GM19035 (cell line): ENCODE data around the gene TMEM119.
"Not testable (repeated sequence)": the region's sequence is repeated elsewhere in the genome, so short reads cannot be mapped to it uniquely, and the experiment has no call there.

Experiments used
- ATAC-seq: cut with Tn5 transposase; IDR thresholded peaks from one replicate; pipeline ENCODE4 v1.9.1; 2021; ENCODE audit not compliant: unreplicated experiment

Gene TMEM119

GRCh38 chr12:108635201-108635996 is 37.5 kb upstream of the TMEM119 start:
- peak; percentile 53 for ATAC-seq

GRCh38 chr12:108634341-108634751 is 36.5 kb upstream of the TMEM119 start:
- no peak for ATAC-seq

DNA sequence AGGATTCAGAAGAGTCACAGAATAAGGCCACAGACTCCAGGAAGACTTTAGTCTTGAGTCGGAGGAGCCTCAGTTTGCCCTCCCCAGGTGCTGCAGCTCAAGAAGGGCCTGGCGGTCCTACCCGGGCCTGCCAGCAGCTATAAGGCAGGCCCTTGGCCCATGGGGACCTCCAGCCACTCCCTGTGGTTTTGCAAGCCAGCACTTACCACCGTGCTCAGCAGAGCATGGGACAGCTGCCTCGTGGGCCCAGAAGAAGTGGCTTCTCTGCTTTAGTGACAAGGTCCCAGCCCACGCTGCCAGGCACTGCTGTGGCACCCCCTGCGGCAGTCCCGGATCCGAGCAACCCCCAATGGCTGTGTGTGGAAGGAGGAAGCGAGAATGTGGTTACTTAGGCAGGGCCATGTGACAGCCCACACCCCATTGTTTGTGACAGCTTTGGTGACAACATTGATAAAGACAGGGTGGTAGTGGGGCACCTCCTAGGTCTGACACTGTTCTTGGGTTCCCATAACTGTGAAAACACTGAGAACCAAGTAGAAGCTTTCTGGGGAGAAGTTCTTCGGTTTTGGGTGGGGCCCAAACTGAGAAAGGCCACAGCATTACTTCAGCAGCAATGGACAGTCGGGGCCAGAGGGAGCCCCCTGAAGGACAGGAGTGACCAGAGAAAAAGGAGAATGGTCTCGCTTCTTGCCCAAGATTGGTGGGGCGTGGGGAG is 35.8 kb upstream of the TMEM119 start, which contains the start of gene SELPLG:
TSS of gene SELPLG (minus strand) at position 361 of the 715 bp plus-strand sequence. CDS start 9,587 bp downstream, outside the sequence.
- ATAC-seq, result peak; percentile 54

DNA sequence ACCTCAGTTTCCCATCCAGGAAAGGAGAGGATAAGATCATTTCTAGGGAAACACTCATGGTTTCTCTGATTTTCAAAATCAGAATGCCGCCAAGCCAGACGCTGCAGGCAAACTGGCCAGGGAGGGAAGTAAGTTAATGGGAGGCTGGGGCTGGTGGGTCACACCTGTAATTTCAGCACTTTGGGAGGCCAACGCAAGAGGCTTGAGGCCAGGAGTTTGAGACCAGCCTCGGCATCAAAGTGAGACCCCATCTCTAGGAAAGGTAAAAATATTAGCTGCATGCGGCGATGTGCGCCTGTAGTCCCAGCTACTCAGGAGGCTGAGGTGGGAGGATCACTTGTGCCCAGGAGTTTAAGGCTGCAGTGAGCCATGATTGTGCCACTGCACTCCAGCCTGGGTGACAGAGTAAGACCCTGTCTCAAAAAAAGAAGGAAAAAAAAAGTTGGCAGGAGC is 35.2 kb upstream of the TMEM119 start:
- no peak for ATAC-seq

- not testable (repeated sequence) for ATAC-seq
These were observed 33.4 kb upstream of the TMEM119 start for GRCh38 chr12:108631261-108631660.

DNA sequence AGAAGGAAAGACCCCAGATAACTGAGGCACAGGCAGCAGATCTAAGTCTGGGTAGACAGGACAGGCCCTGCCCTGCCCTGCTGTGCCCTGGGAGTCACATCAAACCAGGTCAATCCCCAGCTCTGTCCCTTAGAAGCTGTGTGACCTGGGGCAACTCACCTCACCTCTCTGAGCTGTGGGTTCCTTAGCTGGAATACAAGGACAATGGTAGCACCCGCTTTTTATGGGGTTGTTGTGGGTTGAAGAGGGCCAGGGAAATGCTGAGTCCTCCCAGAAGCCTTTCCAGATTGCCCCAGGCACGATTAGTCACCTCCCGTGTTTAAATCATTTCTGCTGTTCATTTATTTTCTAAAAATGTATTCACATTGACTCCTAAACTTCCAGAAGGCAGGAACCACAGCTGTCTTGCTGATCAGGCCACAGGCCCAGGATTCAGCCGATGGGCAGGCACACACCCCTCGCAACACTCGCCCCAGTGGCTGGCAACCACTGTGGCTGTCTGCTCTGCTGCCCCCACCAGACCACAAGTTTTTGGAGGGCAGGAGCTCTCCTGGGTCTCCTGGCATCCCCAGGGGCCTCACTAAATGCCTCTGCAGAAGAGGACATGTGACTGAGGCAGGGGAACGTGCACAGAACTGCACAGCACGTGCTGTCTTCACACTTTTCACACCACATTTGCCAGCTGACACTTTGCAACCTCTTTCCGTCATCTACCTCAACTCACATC is 32.8 kb upstream of the TMEM119 start:
- ATAC-seq, result no peak

GRCh38 chr12:108629824-108630476 is 32.1 kb upstream of the TMEM119 start:
- no peak for ATAC-seq

DNA sequence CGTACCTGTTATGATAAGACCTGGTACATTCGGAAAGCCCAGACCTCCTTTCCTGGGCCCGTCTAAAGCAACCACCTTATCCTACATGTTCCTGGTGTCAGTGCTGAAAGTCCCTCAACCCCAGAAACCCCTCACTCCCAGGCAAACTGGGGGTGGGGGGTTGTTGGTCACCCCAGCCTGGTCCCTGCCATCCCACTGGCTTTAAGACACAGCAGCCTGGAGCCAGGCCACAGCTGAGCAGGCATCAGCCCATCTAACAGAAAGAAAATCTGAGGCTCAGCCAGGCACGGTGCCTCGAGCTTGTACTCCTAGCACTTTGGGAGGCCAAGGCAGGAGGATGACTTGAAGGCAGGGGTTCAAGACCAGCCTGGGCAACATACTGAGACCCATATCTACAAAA is 31.3 kb upstream of the TMEM119 start:
- ATAC-seq, result no peak

- no peak for ATAC-seq
These were observed 29.4 kb upstream of the TMEM119 start for GRCh38 chr12:108627134-108627920.

DNA sequence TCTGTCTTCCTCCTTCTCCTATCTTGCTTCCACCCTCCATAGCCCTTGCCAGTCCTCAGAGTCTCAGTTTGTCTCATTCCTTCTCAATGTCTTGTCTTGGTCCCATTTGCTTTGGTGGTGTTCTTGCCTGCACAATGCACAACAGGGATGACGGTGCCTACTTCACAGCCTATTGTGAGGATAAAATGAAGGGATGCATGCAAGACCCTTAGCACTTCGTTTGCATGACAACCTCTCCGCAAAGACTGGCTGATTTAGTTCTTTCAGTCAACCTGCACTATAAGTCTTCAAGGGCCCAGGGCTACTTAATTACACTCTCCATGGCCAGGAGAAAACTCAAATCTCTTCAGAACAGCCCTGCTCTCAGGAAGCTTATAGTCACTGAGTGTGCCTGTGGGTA is 27.3 kb upstream of the TMEM119 start:
- no peak for ATAC-seq

DNA sequence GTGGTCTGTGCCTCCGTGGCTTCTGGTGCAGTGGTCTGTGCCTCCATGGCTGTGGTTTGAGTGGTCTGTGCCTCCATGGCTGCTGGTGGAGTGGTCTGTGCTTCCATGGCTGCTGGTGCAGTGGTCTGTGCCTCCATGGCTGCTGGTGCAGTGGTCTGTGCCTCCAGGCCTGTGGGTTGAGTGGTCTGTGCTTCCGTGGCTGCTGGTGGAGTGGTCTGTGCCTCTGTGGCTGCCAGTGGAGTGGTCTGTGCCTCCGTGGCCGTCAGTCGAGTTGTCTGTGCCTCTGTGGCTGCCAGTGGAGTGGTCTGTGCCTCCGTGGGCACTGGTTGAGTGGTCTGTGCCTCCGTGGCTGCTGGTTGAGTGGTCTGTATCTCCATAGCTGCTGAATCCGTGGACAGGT is 25.7 kb upstream of the TMEM119 start:
- no peak for ATAC-seq

GRCh38 chr12:108622921-108623514 is 25.1 kb upstream of the TMEM119 start:
- ATAC-seq, result no peak

DNA sequence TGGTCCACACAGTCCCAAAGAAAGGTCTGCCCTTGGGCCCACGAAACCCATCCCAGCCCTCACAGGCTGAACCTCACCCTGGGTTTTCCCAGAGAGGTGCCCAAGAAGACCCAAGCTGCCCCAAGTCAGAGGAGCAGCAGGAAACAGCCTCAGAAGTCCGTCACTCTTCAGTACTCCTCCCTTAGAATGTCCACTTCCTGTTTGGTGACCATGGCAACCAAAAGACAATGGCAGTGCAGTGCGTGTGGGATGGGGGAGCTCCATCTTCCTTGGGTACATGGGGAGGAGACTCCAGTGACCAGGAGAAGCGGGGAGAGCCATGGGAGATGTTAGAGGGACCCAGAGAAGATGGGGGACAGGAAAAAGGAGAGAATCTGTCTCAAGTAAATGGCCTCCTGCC is 24.5 kb upstream of the TMEM119 start:
- ATAC-seq, result no peak

- no peak for ATAC-seq
These were observed 23.3 kb upstream of the TMEM119 start for GRCh38 chr12:108621161-108621560.

DNA sequence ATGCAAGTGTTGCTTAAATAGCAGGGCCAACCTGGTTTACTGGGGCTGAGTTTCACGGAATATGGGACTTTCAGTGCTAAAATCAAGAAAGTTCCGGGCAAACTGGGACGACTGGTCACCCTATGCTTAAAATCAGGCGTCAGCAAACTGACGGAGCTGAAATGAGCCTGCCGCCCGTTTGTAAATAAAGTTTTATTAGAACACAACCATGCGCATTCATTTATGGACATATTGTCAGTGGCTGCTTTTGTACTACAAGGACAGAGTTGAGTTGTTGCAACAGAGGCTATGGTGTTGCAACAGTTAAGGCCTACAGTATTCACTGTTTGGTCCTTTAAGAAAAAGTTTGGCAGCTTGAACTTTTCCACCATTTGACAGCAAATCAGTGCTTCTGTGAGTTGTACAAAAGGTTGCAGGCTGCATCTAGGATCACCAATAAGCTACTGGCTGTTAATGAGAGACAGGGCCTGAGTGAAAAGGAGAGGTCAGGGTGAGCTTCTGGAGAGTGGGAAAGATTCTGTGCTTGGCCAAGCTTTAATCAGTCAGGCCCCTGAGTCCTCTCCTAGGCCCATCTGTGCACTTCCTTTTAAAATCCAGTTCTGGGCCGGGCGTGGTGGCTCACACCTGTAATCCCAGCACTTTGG is 22.5 kb upstream of the TMEM119 start:
- ATAC-seq, result no peak

GRCh38 chr12:108619369-108620160 is 21.7 kb upstream of the TMEM119 start:
- no peak for ATAC-seq

GRCh38 chr12:108618953-108619274 is 21.0 kb upstream of the TMEM119 start:
- not testable (repeated sequence) for ATAC-seq

DNA sequence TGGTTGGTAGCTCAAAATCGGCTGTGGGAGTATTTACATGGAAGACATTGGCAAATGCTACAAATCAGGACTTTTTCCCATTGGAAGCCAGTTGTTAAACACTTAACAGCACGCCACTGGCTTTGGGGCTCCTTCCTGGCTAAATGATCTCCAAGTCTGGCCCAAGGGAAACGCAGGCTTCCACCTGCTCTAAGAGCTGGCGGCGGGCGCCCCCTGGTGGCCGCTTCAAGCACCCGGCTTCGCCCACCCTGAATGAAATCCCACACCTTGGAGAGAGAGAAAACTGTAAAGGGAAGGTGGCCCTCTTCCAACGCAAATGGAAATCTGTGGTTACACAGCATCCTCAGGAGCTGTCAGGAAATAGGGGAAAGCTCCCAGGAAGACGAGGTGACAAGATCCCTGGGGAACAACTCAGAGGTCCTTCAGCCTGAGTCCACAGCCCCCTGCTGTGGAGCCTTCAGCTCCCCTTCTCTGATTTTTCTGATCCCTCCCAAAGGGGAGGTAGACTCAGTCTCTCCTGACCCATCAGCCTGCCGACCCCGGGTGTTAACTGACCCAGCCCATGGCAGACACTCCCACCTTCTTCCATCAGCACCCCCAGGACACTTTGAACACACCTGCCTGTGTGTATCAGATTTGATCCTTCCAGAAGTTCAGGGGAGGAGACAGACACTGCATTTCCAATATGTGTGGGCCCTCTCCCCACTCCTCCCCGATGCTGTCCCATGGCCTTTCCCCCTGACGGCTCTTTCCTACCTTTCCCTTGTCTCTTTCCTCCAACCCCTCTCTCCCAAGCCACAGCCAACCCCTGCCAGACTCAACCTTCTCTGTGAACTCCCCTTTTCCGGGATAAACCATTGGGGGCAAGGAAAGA is 20.4 kb upstream of the TMEM119 start:
- ATAC-seq, result peak; percentile 52
